ENCODE results near the gene TSC22D2. TPM values are rescaled to one million over a fixed set of nuclear protein-coding genes. Genes with fewer than 3 reads are reported as not detected.

Gene TSC22D2
- total RNA-seq, 2 experiments from 2014 or later: 12.3 to 16.7 TPM

GRCh38 chr3:150436161-150436560 lies 28.1 kb downstream of the TSC22D2 start:
- intact Hi-C loops (cut with micrococcal nuclease): no loop called here
- Mint-ChIP-seq H3K27me3 (no peaks in the 10 kb centered on the region), H3K36me3 (ENCODE audit: low read depth) (peaks cover 2% of the 10 kb centered on the region), H3K27ac (no peak overlapping the region), H3K4me3 (no peak overlapping the region), H3K9me3 (no peaks in the 10 kb centered on the region), H3K4me1 (ENCODE audit: low read depth) (peaks cover 15% of the 10 kb centered on the region)
- POLR2A ChIA-PET: interaction anchor here (0.9 kb wide), 1 partner anchor 111 kb away, joined by 3 read pairs; no protein-coding TSS in a partner anchor
- CTCF ChIA-PET: interaction anchor here (1.0 kb wide), 1 partner anchor 216 kb away, joined by 3 read pairs; no protein-coding TSS in a partner anchor
- DNase-seq (no peak), ATAC-seq (no peak)
- TF ChIP-seq CTCF (IDR thresholded peaks at IDR 0.05): no peak

DNA sequence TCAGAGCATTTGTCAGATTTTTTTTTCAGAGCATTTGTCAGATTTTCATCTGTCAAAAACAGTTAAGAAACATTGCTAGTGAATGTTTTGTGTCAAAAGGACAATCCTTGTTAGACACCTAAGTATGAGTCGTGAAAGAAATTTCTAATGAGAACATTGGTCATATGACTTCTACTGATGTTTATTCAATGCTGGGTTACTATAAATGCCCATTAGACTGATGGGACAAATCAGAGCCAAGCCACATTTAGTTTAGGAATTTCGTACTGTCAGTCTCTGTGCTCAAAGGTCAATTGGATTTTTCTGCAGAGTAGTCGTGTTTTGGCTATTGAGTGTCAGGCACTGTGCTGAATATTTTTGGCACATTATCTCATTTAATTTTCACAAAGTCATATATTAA lies 31.6 kb downstream of the TSC22D2 start:
- ATAC-seq: no peak
- Mint-ChIP-seq H3K4me3 (no peak overlapping the region), H3K4me1 (ENCODE audit: low read depth) (peaks cover 11% of the 10 kb centered on the region), H3K27me3 (no peaks in the 10 kb centered on the region), H3K9me3 (no peaks in the 10 kb centered on the region), H3K36me3 (ENCODE audit: low read depth) (peaks cover 13% of the 10 kb centered on the region), H3K27ac (no peak overlapping the region)
- TF ChIP-seq CTCF (IDR thresholded peaks at IDR 0.05): no peak
- ChIA-PET CTCF (interaction anchor here (1.3 to 1.4 kb wide), 2 partner anchors 9 to 21 kb away, joined by 3 to 5 read pairs; no protein-coding TSS in a partner anchor), POLR2A (no interaction called here)
- no peak for DNase-seq
- intact Hi-C loops (cut with micrococcal nuclease): no loop called here

- POLR2A ChIA-PET: no interaction called here
- Mint-ChIP-seq H3K36me3 (ENCODE audit: low read depth) (peaks cover 15% of the 10 kb centered on the region), H3K27me3 (no peaks in the 10 kb centered on the region), H3K4me3 (no peak overlapping the region), H3K27ac (no peak overlapping the region), H3K9me3 (no peaks in the 10 kb centered on the region), H3K4me1 (ENCODE audit: low read depth) (peaks cover 21% of the 10 kb centered on the region)
- intact Hi-C loops (cut with micrococcal nuclease): no loop called here
- TF ChIP-seq CTCF (IDR thresholded peaks at IDR 0.05): no peak
- ATAC-seq: no peak
- DNase-seq: no peak
- CTCF ChIA-PET: no interaction called here
These were observed 35.2 kb downstream of the TSC22D2 start for GRCh38 chr3:150443331-150443741.

GRCh38 chr3:150444371-150444770 lies 36.3 kb downstream of the TSC22D2 start:
- peaks cover 15% of the 10 kb centered on the region for H3K36me3 Mint-ChIP-seq (ENCODE audit: low read depth)
- ChIA-PET CTCF (no interaction called here), POLR2A (no interaction called here)
- TF ChIP-seq CTCF (IDR thresholded peaks at IDR 0.05): no peak
- no peaks in the 10 kb centered on the region for H3K27me3 Mint-ChIP-seq
- peaks cover 26% of the 10 kb centered on the region for H3K4me1 Mint-ChIP-seq (ENCODE audit: low read depth)
- no peak overlapping the region for H3K27ac Mint-ChIP-seq
- ATAC-seq (no peak), DNase-seq (no peak)
- intact Hi-C loops (cut with micrococcal nuclease): no loop called here
- H3K4me3 Mint-ChIP-seq: no peak overlapping the region
- no peaks in the 10 kb centered on the region for H3K9me3 Mint-ChIP-seq

DNA sequence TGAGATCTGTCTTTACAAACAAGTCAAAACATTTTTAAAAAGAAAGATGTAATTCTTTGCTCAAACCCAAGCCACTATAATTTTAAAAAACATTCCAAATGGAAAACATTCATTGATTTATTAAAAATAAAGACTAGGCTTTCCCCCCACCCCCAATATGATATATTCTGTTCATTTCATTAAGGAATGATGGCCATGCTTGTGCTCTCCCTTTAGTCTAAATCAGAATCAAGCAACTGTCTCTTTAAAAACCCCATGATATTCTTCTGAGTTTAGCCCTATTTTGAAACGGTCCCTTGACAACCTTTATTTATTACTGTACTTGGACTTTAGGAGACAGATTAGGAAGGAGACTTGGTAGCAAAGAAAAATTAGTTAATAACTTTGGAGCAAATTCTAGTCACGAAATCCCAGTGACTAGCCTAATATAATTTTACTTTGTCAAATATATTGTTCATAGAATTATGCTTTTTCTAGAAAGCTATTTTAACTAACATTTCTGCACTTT lies 38.4 kb downstream of the TSC22D2 start:
- TF ChIP-seq CTCF (IDR thresholded peaks at IDR 0.05): no peak
- Mint-ChIP-seq H3K4me3 (no peak overlapping the region), H3K36me3 (ENCODE audit: low read depth) (peaks cover 9% of the 10 kb centered on the region), H3K27ac (no peak overlapping the region), H3K9me3 (no peaks in the 10 kb centered on the region), H3K27me3 (no peaks in the 10 kb centered on the region), H3K4me1 (ENCODE audit: low read depth) (peaks cover 30% of the 10 kb centered on the region)
- POLR2A ChIA-PET: no interaction called here
- CTCF ChIA-PET: no interaction called here
- DNase-seq (no peak), ATAC-seq (no peak)
- intact Hi-C loops (cut with micrococcal nuclease): no loop called here
